K562 (cell line): ENCODE results near the gene GP2. TPM values are rescaled to one million over a fixed set of nuclear protein-coding genes. Genes with fewer than 3 reads are reported as not detected.

Source experiments
- ATAC-seq: fragments of 200-7000 bp; cut with Tn5 transposase; 3 replicates; pipeline ENCODE4 v1.9.1; 2020; ENCODE audit warnings: moderate library complexity
- BruUV-seq: library from RNA; stranded (reverse); fragments of 400-500 nt; replicated peaks from 2 replicates; lab custom pipeline; 2021; lab: Mats Ljungman, UMichigan
- CTCF ChIA-PET: fragments of 300-600 bp; formaldehyde crosslinking; extraction: SDS; loops from one replicate; lab custom pipeline; 2021; ENCODE audit warnings: low intra/inter-chr PET ratio; lab: Yijun Ruan, JAX
- POLR2A ChIA-PET: fragments of 300-600, 350-650 bp; sonication (Branson Sonifier 250); formaldehyde crosslinking; extraction: SDS; loops from one replicate; lab custom pipeline; 2021; ENCODE audit warnings: antibody characterized with exemption, inconsistent platforms; lab: Yijun Ruan, JAX
- DNase-seq, 4 experiments: peaks; one replicate each; pipeline versions ENCODE4 v3.0.0 to v3.0.0-alpha.2; 2011 to 2018; ENCODE audit warnings: low spot score in 3 of 4, mixed read lengths in 3 of 4; ENCODE audit errors: extremely low read depth in 1 of 4
- FAIRE-seq: peaks from 2 replicates; lab custom pipeline; 2011; peaks lifted over from hg19 to GRCh38; lab: Jason Lieb, UNC
- H2AFZ ChIP-seq: 2 replicates; pipeline ENCODE4 v1.6.0; 2011; ENCODE audit warnings: low read depth, low read length, control low read depth, inconsistent platforms
- H3K27ac ChIP-seq: fragments of 200-600 bp; 3 replicates; pipeline ENCODE4 v1.8.0; 2011; ENCODE audit warnings: low read depth, mild to moderate bottlenecking, control low read depth, inconsistent platforms, low read length, moderate library complexity, mixed read lengths; ENCODE audit errors: extremely low read depth
- H3K27me3 ChIP-seq, 2 experiments: fragments of 300-600 bp in 1 of 2; 2 replicates in 1 of 2; 3 replicates in 1 of 2; pipeline versions ENCODE4 v1.6.0 to v1.8.0; 2011; ENCODE audit warnings: inconsistent platforms in 2 of 2, low read length in 2 of 2, mild to moderate bottlenecking in 1 of 2, mixed read lengths in 1 of 2, moderate library complexity in 1 of 2; ENCODE audit not compliant: control insufficient read depth in 2 of 2, insufficient read depth in 2 of 2
- H3K36me3 ChIP-seq: fragments of 300-600 bp; 3 replicates; pipeline ENCODE4 v1.8.0; 2011; ENCODE audit warnings: mild to moderate bottlenecking, low read length, inconsistent platforms; ENCODE audit not compliant: control insufficient read depth, insufficient read depth
- H3K4me1 ChIP-seq, 2 experiments: fragments of 200-600 bp in 1 of 2; replicated peaks in 1 of 2; 2 replicates in 1 of 2; 3 replicates in 1 of 2; pipeline versions ENCODE4 v1.5.1 to v1.8.0; 2011; ENCODE audit warnings: inconsistent platforms in 2 of 2, low read length in 2 of 2, mild to moderate bottlenecking in 1 of 2, mixed read lengths in 1 of 2, moderate library complexity in 1 of 2; ENCODE audit not compliant: control insufficient read depth in 2 of 2, insufficient read depth in 2 of 2
- H3K4me2 ChIP-seq: 2 replicates; pipeline ENCODE4 v1.6.1; 2011; ENCODE audit warnings: low read length, control low read depth, inconsistent platforms, mixed read lengths; ENCODE audit not compliant: insufficient read depth
- H3K4me3 ChIP-seq: fragments of 200-600 bp; sonication (generic), shearing (Covaris generic); 2 replicates; pipeline ENCODE4 v1.5.1; 2016; ENCODE audit warnings: control low read depth, inconsistent platforms
- H3K79me2 ChIP-seq: fragments of 200-600 bp; 3 replicates; pipeline ENCODE4 v1.8.0; 2011; ENCODE audit warnings: low read length, inconsistent platforms; ENCODE audit not compliant: control insufficient read depth, insufficient read depth
- H3K9ac ChIP-seq, 2 experiments: 2 replicates each; pipeline versions ENCODE4 v1.6.0 to v1.6.1; 2011; ENCODE audit warnings: low read depth in 2 of 2, low read length in 2 of 2, control low read depth in 1 of 2, inconsistent platforms in 1 of 2, mild to moderate bottlenecking in 1 of 2, mixed read lengths in 1 of 2; ENCODE audit not compliant: insufficient read depth in 1 of 2
- H3K9me1 ChIP-seq: one replicate; pipeline ENCODE4 v1.6.0; 2011; ENCODE audit warnings: inconsistent platforms, mild to moderate bottlenecking, low read length, moderate library complexity; ENCODE audit not compliant: control insufficient read depth, insufficient read depth
- H3K9me3 ChIP-seq: replicated peaks from 2 replicates; pipeline ENCODE4 v1.5.1; 2011; ENCODE audit warnings: low read depth, low read length, inconsistent platforms; ENCODE audit not compliant: control insufficient read depth, insufficient read depth
- H4K20me1 ChIP-seq: replicated peaks from 2 replicates; pipeline ENCODE4 v1.6.1; 2011; ENCODE audit warnings: low read length, inconsistent platforms, mixed read lengths; ENCODE audit not compliant: control insufficient read depth, insufficient read depth
- CBX1 ChIP-seq: sonication (generic); IDR thresholded peaks from 2 replicates; pipeline ENCODE4 v1.6.1; 2016; ENCODE audit warnings: antibody characterized with exemption, low read depth, mild to moderate bottlenecking
- GTF2A2 ChIP-seq: IDR thresholded peaks from 2 replicates; pipeline ENCODE4 v1.6.1; 2016; ENCODE audit warnings: mild to moderate bottlenecking, missing genetic modification characterization, missing compliant biosample characterization
- ID3 ChIP-seq, 2 experiments: fragments of 250-450 bp in 1 of 2; fragments of 450-650 bp in 1 of 2; sonication (Bioruptor Pico) in 1 of 2; IDR thresholded peaks; 2 replicates each; pipeline versions ENCODE4 v1.6.1 to v1.8.0; 2016 to 2021; ENCODE audit warnings: mild to moderate bottlenecking in 2 of 2, moderate library complexity in 2 of 2, missing compliant biosample characterization in 1 of 2, missing genetic modification characterization in 1 of 2
- whole genome bisulfite sequencing: fragments of 100-300 bp; shearing (Covaris generic); methylation state at CpG from one replicate; pipeline ENCODE4 v1.1.6; 2016; ENCODE audit warnings: low coverage, mixed read lengths; ENCODE audit not compliant: insufficient coverage; ENCODE audit errors: missing lambda C conversion rate; 5-methylcytosine and 5-hydroxymethylcytosine counted together
- in situ Hi-C: fragments of 300-500 bp; cut with MboI; formaldehyde crosslinking; loops from 4 replicates; pipeline ENCODE4 v1.15.0; 2018; ENCODE audit warnings: inconsistent platforms, mixed read lengths
- intact Hi-C: fragments of 100-400 bp; cut with micrococcal nuclease; formaldehyde crosslinking; loops from 2 replicates; pipeline ENCODE4 v1.14.2; 2022
- polyA plus RNA-seq, 8 experiments: library from polyadenylated mRNA; depleted of rRNA in 4 of 8; stranded (reverse) in 5 of 8; unstranded in 3 of 8; fragments of >200 nt; fragmentation: Nextera tagmentation in 2 of 8; fragmentation: Illumina TruSeq in 1 of 8; extraction: Ambion mirVana in 2 of 8; extraction: Trizol in 1 of 8; gene quantifications; 2 replicates each; pipeline versions ENCODE4 v1.2.1 to v1.2.3, GENCODE V29; 2011 to 2014; ENCODE audit warnings: inconsistent platforms in 1 of 8, missing spikeins in 1 of 8
- total RNA-seq, 7 experiments: library from RNA; depleted of rRNA in 6 of 7; stranded (reverse); fragments of >200 nt in 6 of 7; fragmentation: Illumina TruSeq in 2 of 7; extraction: Trizol in 2 of 7; gene quantifications; 2 replicates each; pipeline versions ENCODE4 v1.2.1 to v1.2.3, GENCODE V29; 2011 to 2021; ENCODE audit warnings: low replicate concordance in 1 of 7

Gene GP2
- total and polyA plus RNA-seq, 9 of the 15 experiments (the other 6 are each of a cell fraction or from before 2014, with no cell fraction given) = 5.9 TPM; not detected in 8

- TF ChIP-seq GTF2A2 (tag) (no peak), CBX1 (no peak)
Measured at GRCh38 chr16:20315764-20316163, 11.5 kb downstream of the GP2 start (continued).

- FAIRE-seq = no peak
- ATAC-seq = no peak
- intact Hi-C loops (no loop called here), in situ Hi-C loops (no loop called here)
- DNase-seq = no peak
- Histone ChIP-seq H3K9me3 (no peaks in the 10 kb centered on the region), H3K36me3 (no peaks in the 10 kb centered on the region), H3K27me3 (no peaks in the 10 kb centered on the region), H3K27ac (no peak overlapping the region), H3K4me1 (no peaks in the 10 kb centered on the region), H3K9me1 (no peaks in the 10 kb centered on the region), H4K20me1 (peaks cover 3% of the 10 kb centered on the region; the same call in 1 of the 2 replicates), H3K4me3 (no peak overlapping the region), H3K9ac (no peak overlapping the region), H3K79me2 (no peaks in the 10 kb centered on the region), H3K4me2 (no peak overlapping the region), H2AFZ (no peak overlapping the region)
- POLR2A ChIA-PET = interaction anchor here (0.5 kb wide), 1 partner anchor 97 kb away, joined by 3 read pairs; no protein-coding TSS in a partner anchor
- no TSS peak for BruUV-seq
- 0% methylated on average over 3 of the region's 3 CpGs for WGBS
- TF ChIP-seq ID3 (CRISPR knock-in tag; IDR thresholded peaks at IDR 0.05) (no peak), ID3 (tag; IDR thresholded peaks at IDR 0.05) (no peak)
- CTCF ChIA-PET = no interaction called here
Measured at GRCh38 chr16:20314575-20314974, 12.7 kb downstream of the GP2 start.
